Suprapubic skin (tissue), 4 donors: ENCODE measurements around the gene SHROOM4. TPM values are rescaled to one million over a fixed set of nuclear protein-coding genes. Genes with fewer than 3 reads are reported as not detected.

Source experiments
- DNase-seq, 2 donors: peaks; one replicate each; pipeline ENCODE4 v3.0.0-alpha.2; 2019; ENCODE audit warnings: low spot score in 2 of 2
- H3K27ac ChIP-seq: fragments of 200-600 bp; sonication (generic); one replicate; pipeline ENCODE4 v1.5.1; 2019
- H3K27me3 ChIP-seq: fragments of 200-600 bp; sonication (generic); one replicate; pipeline ENCODE4 v1.5.1; 2019
- H3K36me3 ChIP-seq: fragments of 200-600 bp; sonication (generic); one replicate; pipeline ENCODE4 v1.5.1; 2019
- H3K4me1 ChIP-seq: fragments of 200-600 bp; sonication (generic); one replicate; pipeline ENCODE4 v1.5.1; 2019
- H3K4me3 ChIP-seq: fragments of 200-600 bp; sonication (generic); one replicate; pipeline ENCODE4 v1.5.1; 2019; ENCODE audit warnings: mild to moderate bottlenecking
- H3K9me3 ChIP-seq: fragments of 200-600 bp; sonication (generic); one replicate; pipeline ENCODE4 v1.5.1; 2019
- CTCF ChIP-seq, 2 donors: fragments of 200-600 bp in 1 of 2; fragments of 450-650 bp in 1 of 2; sonication (generic) in 1 of 2; IDR thresholded peaks; one replicate each; pipeline ENCODE4 v1.5.1; 2016 to 2019; ENCODE audit warnings: antibody characterized with exemption in 2 of 2, mild to moderate bottlenecking in 1 of 2, moderate library complexity in 1 of 2
- EP300 ChIP-seq: sonication (generic); formaldehyde crosslinking; IDR thresholded peaks from one replicate; pipeline ENCODE4 v1.6.1; 2017; ENCODE audit warnings: antibody characterized with exemption
- POLR2A ChIP-seq, 2 donors: fragments of 450-650 bp; IDR thresholded peaks; one replicate each; pipeline ENCODE4 v1.6.1; 2017; ENCODE audit warnings: antibody characterized with exemption in 2 of 2, mild to moderate bottlenecking in 2 of 2, moderate library complexity in 2 of 2
- POLR2AphosphoS5 ChIP-seq, 3 donors: sonication (generic); formaldehyde crosslinking; IDR thresholded peaks; one replicate each; pipeline ENCODE4 v1.6.1; 2017; ENCODE audit warnings: antibody characterized with exemption in 3 of 3
- WGBS: methylation state at CpG from one replicate; pipeline ENCODE4 v1.1.5; 2018; 5-methylcytosine and 5-hydroxymethylcytosine counted together
- total RNA-seq, 4 donors: library from RNA; depleted of rRNA; stranded (reverse); fragments of >200 nt; gene quantifications; one replicate each; pipeline ENCODE4 v1.1.0, GENCODE V29; 2016

Gene SHROOM4
- total RNA-seq, 4 donors from 2014 or later: 2.3 to 10.0 (median 4.4) TPM

DNA sequence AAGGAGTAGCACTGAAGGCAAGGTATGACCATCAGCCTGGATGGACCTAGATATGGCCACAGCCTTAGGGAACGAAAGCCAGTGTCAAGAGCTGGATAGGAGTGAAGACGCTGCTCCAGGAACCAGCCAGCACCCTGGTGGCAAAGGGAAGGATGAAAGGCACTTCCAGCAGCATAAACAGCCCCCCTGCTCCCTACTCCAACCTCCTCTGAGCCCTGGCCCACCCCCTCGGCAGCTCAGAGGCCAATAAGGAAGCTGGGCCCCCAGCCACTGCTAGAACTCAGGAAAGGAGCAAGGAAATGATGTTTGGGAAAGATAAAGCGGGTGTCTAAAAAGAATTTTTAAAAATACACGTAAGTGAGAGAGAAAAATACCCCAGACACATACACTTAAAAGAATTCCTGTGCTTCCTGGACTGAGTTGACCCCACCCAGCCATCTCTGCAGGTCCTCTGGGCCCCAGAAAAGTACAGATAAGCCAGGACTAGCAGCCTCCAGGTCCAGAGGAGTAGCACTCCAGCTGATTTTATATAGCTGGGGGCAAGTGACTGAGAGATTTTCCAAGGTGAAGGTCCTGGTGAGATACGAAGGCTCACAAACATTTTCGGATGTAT is 170.4 kb downstream of the SHROOM4 start:
- TF ChIP-seq POLR2AphosphoS5 (IDR thresholded peaks at IDR 0.05): no peak
- TF ChIP-seq EP300: no peak
- no peak for TF ChIP-seq POLR2A (IDR thresholded peaks at IDR 0.05)
- no peak for TF ChIP-seq CTCF (IDR thresholded peaks at IDR 0.05)
- Histone ChIP-seq H3K4me3 (peak overlapping the region; percentile 16), H3K27ac (no peak overlapping the region), H3K27me3 (no peaks in the 10 kb centered on the region), H3K36me3 (no peaks in the 10 kb centered on the region), H3K9me3 (no peaks in the 10 kb centered on the region), H3K4me1 (no peaks in the 10 kb centered on the region)
- WGBS: 59% methylated on average over 7 of the region's 7 CpGs
- DNase-seq: no peak

DNA sequence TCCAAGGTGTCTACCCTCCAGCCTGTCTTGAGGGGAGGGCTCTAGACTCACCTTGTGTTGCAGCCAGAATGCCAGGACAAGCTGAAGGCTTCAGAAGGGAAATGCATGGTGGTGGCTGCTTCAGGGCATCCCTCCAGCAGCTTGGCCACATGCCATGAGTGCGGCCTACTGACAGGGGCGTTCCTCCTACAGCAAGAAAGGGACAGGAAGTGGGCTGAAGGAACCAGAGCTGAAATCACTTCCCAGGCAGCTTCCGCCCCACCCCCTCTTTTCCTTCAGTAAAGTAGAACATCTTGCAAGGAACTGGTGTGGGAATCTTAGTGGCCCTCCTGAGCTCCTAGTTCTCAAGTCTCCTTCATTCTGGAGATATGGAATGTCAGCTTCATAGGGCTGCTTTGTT is 175.9 kb downstream of the SHROOM4 start:
- DNase-seq: no peak
- TF ChIP-seq POLR2AphosphoS5 (IDR thresholded peaks at IDR 0.05) (no peak), CTCF (IDR thresholded peaks at IDR 0.05) (no peak), POLR2A (IDR thresholded peaks at IDR 0.05) (no peak), EP300 (no peak)
- no peak overlapping the region for H3K27ac ChIP-seq
- 63% methylated on average over 3 of the region's 3 CpGs for WGBS
- no peaks in the 10 kb centered on the region for H3K36me3 ChIP-seq
- no peaks in the 10 kb centered on the region for H3K4me1 ChIP-seq
- H3K9me3 ChIP-seq: no peaks in the 10 kb centered on the region
- no peaks in the 10 kb centered on the region for H3K27me3 ChIP-seq
- no peak overlapping the region for H3K4me3 ChIP-seq

- no peaks in the 10 kb centered on the region for H3K36me3 ChIP-seq
- 55% methylated on average over 4 of the region's 4 CpGs for WGBS
- H3K9me3 ChIP-seq: no peaks in the 10 kb centered on the region
- H3K4me3 ChIP-seq: no peak overlapping the region
- H3K27ac ChIP-seq: no peak overlapping the region
- no peak for DNase-seq
- TF ChIP-seq POLR2A (IDR thresholded peaks at IDR 0.05) (no peak), EP300 (no peak), POLR2AphosphoS5 (IDR thresholded peaks at IDR 0.05) (no peak), CTCF (IDR thresholded peaks at IDR 0.05) (no peak)
- no peaks in the 10 kb centered on the region for H3K4me1 ChIP-seq
- H3K27me3 ChIP-seq: no peaks in the 10 kb centered on the region
These were observed 178.1 kb downstream of the SHROOM4 start for GRCh38 chrX:50635817-50636365.

DNA sequence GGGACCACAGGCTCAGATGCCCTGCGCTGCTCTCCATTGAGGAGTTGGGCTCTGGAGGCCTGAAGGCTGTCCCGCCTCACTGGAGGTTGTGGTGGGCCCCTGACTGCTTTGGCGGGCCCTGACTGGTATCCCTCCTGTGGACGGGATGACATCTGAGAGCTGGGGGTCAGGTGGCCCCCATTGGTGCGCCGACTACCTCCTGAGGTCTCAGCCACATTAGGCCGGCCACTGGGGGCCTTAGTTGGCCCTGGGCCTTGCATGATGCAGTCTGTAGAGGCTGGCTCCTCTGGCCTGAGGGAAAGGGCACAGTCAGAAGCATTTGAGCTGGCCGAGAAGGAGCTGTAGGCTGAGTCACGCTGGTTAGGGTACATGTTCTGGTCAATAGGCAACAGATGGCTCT is 178.8 kb downstream of the SHROOM4 start:
- no peak overlapping the region for H3K4me3 ChIP-seq
- no peaks in the 10 kb centered on the region for H3K27me3 ChIP-seq
- no peaks in the 10 kb centered on the region for H3K36me3 ChIP-seq
- no CpG with 5 or more reads among the region's 9 CpGs for WGBS
- H3K27ac ChIP-seq: no peak overlapping the region
- no peaks in the 10 kb centered on the region for H3K4me1 ChIP-seq
- DNase-seq: no peak
- H3K9me3 ChIP-seq: no peaks in the 10 kb centered on the region
- no peak for TF ChIP-seq POLR2A (IDR thresholded peaks at IDR 0.05)

DNA sequence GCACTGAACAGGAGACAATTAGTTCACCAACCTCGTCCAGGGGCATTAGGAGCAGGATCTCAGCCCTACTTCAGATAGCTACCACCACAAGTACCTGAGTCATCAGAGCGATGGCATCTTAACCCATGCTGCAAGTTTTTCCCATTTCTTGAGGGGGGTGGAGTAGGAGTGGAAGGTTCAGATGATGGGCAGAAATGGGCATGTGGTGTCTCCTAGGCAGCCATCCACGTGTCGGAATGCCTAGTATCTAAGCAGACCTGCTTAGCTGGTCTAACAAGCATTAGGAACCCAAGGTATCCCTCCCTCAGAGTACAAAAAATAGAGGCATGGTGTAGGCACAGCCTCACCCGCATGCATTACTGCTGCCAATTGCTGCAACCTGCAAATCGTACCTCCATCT is 184.2 kb downstream of the SHROOM4 start:
- no peak for TF ChIP-seq POLR2A (IDR thresholded peaks at IDR 0.05)
- no peak for TF ChIP-seq POLR2AphosphoS5 (IDR thresholded peaks at IDR 0.05)
- no peak for TF ChIP-seq CTCF (IDR thresholded peaks at IDR 0.05)
- TF ChIP-seq EP300: no peak
- H3K4me3 ChIP-seq: no peak overlapping the region
- no peaks in the 10 kb centered on the region for H3K9me3 ChIP-seq
- H3K27me3 ChIP-seq: no peaks in the 10 kb centered on the region
- no peaks in the 10 kb centered on the region for H3K4me1 ChIP-seq
- no peak overlapping the region for H3K27ac ChIP-seq
- 37% methylated on average over 6 of the region's 6 CpGs for WGBS
- DNase-seq: no peak
- H3K36me3 ChIP-seq: no peaks in the 10 kb centered on the region

DNA sequence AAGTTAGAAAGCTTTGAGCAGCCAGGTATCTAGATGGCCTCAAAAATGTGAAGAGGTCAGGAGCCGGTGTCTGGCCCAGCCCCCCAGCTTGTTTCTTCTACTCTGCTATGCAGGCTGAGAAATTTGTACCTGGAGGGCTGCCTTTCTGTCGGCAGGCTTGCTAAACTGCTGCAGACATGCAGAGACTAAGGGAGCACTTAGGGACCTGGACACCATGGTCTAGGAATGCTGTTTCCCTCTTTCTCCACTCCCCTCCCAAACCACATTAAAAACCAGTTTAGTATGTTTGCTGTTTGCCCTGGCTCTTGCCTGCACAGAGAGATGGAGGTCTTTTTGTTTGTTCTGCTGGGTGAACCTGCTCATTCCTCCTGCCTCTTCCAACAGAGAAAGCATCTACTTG is 186.3 kb downstream of the SHROOM4 start:
- Histone ChIP-seq H3K27me3 (no peaks in the 10 kb centered on the region), H3K9me3 (no peaks in the 10 kb centered on the region), H3K4me1 (no peaks in the 10 kb centered on the region), H3K36me3 (no peaks in the 10 kb centered on the region), H3K27ac (no peak overlapping the region), H3K4me3 (no peak overlapping the region)
- DNase-seq: no peak
- TF ChIP-seq EP300 (no peak), POLR2AphosphoS5 (IDR thresholded peaks at IDR 0.05) (no peak), POLR2A (IDR thresholded peaks at IDR 0.05) (no peak)
- 51% methylated on average over 2 of the region's 2 CpGs for WGBS
